ENCODE measurements around the gene ZDHHC1.

ZDHHC1 gene

DNA sequence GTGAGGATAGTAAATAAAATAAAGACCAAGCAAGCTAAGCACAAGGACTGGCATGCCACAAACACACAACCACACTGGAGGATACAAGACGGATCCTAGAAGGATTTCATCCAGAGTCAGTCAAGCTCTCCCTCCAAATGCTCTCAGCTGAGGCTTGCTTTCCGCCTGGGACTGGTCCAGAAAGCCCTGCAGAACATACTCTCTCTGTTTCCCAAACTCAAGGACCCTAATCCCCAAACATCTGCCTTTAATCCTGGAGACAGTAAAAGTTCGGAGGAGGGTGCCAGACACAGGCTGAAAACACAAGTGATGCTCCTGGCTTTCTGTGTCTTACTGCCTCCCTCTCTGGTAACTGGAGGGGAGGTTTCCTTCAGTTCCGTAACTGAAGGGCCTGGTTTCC, 9.3 kb upstream of the ZDHHC1 start:
- Histone ChIP-seq H3K4me1 (peaks cover 3 to 21% (median 5%) of the 10 kb centered on the region in 4 donors), H3K36me3 (no peaks in the 10 kb centered on the region), H3K4me3 (no peak overlapping the region), H3K9me3 (no peaks in the 10 kb centered on the region), H3K27me3 (peaks cover 0 to 60% of the 10 kb centered on the region in 2 donors), H3K27ac (no peak overlapping the region)
- intact Hi-C loops (cut with DNase I; ENCODE audit: low total_unique reads), result loop anchor here (5.0 kb wide), 2 partner anchors 37 to 653 kb away; no protein-coding TSS in a partner anchor
- no peak for DNase-seq
- TF ChIP-seq, protein P1, sequence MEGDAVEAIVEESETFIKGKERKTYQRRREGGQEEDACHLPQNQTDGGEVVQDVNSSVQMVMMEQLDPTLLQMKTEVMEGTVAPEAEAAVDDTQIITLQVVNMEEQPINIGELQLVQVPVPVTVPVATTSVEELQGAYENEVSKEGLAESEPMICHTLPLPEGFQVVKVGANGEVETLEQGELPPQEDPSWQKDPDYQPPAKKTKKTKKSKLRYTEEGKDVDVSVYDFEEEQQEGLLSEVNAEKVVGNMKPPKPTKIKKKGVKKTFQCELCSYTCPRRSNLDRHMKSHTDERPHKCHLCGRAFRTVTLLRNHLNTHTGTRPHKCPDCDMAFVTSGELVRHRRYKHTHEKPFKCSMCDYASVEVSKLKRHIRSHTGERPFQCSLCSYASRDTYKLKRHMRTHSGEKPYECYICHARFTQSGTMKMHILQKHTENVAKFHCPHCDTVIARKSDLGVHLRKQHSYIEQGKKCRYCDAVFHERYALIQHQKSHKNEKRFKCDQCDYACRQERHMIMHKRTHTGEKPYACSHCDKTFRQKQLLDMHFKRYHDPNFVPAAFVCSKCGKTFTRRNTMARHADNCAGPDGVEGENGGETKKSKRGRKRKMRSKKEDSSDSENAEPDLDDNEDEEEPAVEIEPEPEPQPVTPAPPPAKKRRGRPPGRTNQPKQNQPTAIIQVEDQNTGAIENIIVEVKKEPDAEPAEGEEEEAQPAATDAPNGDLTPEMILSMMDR (IDR thresholded peaks at IDR 0.05), result no peak

GRCh38 chr16:67425061-67425460, 8.8 kb upstream of the ZDHHC1 start:
- intact Hi-C loops (cut with DNase I; ENCODE audit: low total_unique reads), result loop anchor here (5.0 kb wide), 2 partner anchors 37 to 653 kb away; no protein-coding TSS in a partner anchor
- H3K27me3 ChIP-seq, result peaks cover 0 to 55% of the 10 kb centered on the region in 2 donors

GRCh38 chr16:67424261-67424615, 8.0 kb upstream of the ZDHHC1 start:
- no peaks in the 10 kb centered on the region for H3K36me3 ChIP-seq
- peaks cover 0 to 47% of the 10 kb centered on the region in 2 donors for H3K27me3 ChIP-seq
- no peaks in the 10 kb centered on the region for H3K9me3 ChIP-seq
- intact Hi-C loops (cut with DNase I; ENCODE audit: low total_unique reads), result no loop called here
- TF ChIP-seq, protein P1 (IDR thresholded peaks at IDR 0.05), result no peak
- no peak overlapping the region for H3K27ac ChIP-seq
- DNase-seq, result no peak
- H3K4me3 ChIP-seq, result no peak overlapping the region
- H3K4me1 ChIP-seq, result peaks cover 0 to 14% (median 0%) of the 10 kb centered on the region in 4 donors

More at GRCh38 chr16:67425061-67425460, 8.8 kb upstream of the ZDHHC1 start:
- no peak overlapping the region for H3K27ac ChIP-seq
- no peak for DNase-seq
- H3K9me3 ChIP-seq, result no peaks in the 10 kb centered on the region
- peaks cover 0 to 16% (median under 1%) of the 10 kb centered on the region in 4 donors for H3K4me1 ChIP-seq
- TF ChIP-seq, protein P1 (IDR thresholded peaks at IDR 0.05), result no peak
- no peaks in the 10 kb centered on the region for H3K36me3 ChIP-seq
- H3K4me3 ChIP-seq, result no peak overlapping the region

GRCh38 chr16:67423611-67424260, 7.5 kb upstream of the ZDHHC1 start:
- no peak overlapping the region for H3K27ac ChIP-seq
- intact Hi-C loops (cut with DNase I; ENCODE audit: low total_unique reads), result no loop called here
- TF ChIP-seq, protein P1 (IDR thresholded peaks at IDR 0.05), result no peak
- peaks cover 0 to 12% (median 0%) of the 10 kb centered on the region in 4 donors for H3K4me1 ChIP-seq
- no peaks in the 10 kb centered on the region for H3K9me3 ChIP-seq
- no peaks in the 10 kb centered on the region for H3K36me3 ChIP-seq
- no peak overlapping the region for H3K4me3 ChIP-seq
- H3K27me3 ChIP-seq, result peaks cover 0 to 42% of the 10 kb centered on the region in 2 donors
- no peak for DNase-seq

DNA sequence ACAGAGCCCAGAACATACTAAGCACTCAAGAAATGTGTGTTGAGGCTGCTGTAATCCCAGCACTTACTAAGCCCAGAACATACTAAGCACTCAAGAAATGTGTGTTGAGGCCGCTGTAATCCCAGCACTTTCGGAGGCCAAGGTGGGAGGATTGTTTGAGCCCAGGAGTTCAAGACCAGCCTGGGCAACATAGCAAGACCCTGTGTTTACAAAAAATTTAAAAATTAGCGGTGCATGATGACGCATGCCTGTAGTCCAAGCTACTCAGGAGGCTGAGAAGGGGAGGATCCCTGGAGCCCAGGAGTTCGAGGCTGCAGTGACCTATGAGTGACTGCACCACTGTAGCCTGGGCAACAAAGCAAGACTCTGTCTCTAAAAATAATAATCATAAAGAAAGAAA, 6.7 kb upstream of the ZDHHC1 start:
- peaks cover 0 to 34% of the 10 kb centered on the region in 2 donors for H3K27me3 ChIP-seq
- intact Hi-C loops (cut with DNase I; ENCODE audit: low total_unique reads), result no loop called here
- peaks cover 0 to 4% (median 0%) of the 10 kb centered on the region in 4 donors for H3K4me1 ChIP-seq
- no peak overlapping the region for H3K27ac ChIP-seq
- DNase-seq, result no peak
- H3K36me3 ChIP-seq, result no peaks in the 10 kb centered on the region
- no peaks in the 10 kb centered on the region for H3K9me3 ChIP-seq
- TF ChIP-seq, protein P1 (IDR thresholded peaks at IDR 0.05), result no peak
- no peak overlapping the region for H3K4me3 ChIP-seq
